NCI-H526 treated with DMSO at 0.1 percent for 48 hours (cell line): Measurements from ENCODE around the gene COL10A1.

ENCODE experiments used
- DNase-seq: peaks from one replicate; lab custom pipeline; 2025; lab: John Stamatoyannopoulos, UW

Gene COL10A1

DNA sequence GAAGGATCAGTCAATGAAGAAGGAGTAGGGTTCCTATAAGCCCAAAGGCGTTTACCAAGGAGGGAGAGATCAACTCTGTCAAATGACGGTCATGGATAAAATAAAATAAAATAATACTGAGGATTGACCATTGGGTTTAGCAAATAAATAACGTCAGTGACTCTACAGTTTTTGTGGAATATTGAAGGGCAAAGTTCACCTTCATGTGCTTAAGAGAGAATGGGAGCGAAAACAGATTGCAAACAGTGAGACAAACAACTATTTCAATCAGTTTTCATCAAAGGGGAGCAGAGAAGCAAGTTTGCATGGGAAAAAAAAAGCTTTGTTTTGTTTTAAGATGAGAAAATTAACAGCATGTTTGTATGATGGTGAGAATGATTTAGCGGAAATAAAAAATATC, 42.9 kb downstream of the COL10A1 start:
- no peak for DNase-seq

DNA sequence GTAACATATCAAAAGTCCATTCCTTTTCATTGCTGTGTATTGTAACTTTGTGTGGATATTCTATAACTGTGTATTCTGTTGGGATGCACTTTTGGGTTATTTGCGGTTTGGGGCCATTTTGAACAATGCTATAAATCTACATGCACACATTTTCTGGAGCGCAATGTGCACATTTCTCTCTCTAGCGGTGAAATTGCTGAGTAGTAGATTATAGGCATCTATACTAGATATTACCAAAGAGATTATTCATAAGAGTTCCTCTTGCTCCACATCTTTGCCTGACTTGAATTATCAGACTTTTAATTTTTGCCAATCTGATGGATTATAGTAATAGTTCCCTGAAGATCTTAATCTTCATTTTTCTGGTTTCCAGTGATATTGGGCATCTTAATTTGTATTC, 47.0 kb downstream of the COL10A1 start:
- DNase-seq: no peak

DNA sequence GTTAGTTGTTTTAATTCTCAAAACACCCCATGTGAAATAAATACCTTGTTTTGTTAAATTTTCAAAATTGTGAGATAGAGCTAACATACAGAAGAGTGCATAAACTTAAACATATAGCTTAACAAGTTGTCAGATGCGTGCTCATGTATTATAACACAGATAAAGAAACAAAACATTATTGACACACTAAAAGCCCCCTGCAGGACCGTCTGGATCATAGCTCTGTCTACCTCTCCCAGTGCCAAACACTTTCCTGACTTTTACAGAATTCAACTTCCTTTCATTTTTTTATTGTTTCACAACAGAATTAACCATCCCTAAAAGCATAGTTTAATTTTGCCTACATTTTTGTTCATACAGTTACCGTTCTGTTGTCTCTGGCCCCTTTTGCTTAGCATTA, 47.4 kb downstream of the COL10A1 start:
- DNase-seq: no peak

DNA sequence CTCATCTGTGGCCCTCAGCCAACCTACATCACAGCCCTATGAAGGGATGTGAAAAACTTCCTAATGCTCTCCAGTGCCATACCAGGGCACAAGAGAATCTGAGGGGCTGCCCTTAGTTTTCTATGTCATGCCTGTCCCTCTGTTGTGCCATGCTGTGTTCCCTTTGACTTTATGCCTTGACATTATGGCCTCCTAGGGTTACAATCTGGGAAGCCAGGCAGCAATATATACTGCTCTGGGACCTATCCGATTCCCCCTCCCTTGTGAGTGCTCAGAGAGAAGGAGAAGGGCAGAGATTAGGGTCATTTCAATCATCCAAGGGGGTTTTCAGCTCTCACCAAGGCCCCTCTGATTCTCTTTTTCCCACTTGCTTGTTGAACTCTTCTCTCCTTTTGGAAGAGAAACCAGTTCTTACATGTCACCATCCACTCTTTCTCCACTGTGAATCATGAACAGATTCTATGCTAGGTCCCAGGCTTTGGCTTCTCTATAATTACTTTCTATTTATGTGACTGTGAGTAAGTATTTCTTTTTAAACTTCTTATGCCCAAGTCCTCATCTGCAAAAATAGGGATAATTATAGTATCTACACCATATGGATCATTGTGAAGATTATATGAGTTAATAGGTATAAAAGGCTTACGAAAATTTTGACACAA, 51.1 kb downstream of the COL10A1 start:
- no peak for DNase-seq

DNA sequence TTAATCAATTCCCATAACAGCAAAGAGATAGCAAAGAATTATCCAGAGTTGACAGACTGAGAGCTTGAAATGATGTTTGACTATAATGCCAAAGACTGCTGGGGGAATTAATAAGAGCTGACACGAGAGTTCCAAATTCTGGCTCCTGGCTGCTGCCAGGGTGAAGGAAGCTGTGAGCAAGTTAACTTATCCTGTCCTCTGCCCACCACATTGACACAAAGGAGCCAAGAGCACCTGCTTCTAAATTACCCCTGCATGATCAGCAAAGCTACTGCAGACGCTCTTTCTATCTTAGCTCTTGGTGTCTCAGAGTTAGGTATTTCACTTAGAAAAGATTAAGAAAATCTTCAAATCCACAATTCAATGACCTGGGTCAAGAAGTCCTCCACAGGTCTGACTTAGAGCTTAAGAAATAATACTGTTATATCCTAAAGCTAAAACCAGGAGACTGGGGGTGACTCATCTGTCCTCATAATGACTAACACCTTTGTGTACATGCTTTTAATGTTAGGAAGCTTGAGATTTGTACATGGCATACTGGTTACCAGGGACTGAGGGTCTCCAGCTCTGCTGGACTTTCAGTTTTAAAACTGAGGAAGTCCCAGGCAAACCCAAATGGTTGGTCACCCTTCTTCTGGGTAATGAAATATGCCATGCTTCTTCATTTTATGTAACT, 52.0 kb downstream of the COL10A1 start:
- no peak for DNase-seq

DNA sequence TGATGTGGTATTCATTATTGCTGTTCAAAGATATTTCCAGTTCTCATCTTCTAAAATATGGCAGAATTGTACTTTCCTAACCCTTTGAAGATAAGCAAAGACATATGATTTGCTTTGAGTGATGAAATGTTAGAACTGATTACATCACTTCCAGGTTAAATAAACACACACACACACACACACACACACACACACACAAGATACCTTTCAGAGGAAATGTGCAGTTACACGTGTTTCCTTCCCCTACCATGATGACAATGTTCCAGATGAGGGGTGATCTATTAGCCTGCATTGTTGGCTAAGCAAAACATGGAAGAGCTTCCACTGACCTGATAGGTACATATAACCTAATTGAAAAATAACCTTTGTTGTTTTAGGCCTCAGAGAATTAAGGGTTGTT, 53.6 kb downstream of the COL10A1 start:
- no peak for DNase-seq

DNA sequence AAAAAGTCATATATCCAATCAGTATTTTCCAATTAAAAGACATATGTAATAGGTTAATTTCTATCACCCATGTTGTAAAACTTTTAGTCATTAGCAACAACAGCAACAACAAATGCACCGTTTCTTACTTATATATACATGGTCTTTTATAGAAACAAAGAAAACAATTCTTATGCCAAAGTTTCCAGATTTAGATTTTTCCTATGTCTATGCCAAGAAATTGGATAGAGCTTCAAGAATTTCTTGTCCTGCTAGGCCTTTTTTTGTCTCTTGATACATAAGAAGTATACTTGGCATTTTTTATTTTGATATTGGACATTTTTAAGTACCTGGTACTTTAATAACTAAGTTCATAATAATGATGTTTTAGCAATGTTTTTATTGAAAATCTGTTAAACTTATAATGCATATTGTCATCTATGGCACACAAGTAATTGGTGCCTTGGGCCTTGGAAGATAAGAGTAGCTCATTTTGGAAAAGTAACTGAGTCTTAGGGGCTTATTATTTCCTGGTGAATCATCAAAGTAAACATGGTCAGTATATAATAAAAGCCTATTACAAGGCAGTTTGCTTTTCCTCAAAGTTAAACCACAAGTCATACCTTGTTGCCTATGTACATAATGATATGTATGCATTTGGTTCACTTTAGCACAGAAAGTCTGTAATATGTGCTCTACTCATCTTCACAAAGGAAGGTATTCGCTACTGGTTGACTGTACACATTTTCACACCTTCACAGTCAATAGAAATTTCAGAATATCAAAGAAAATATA, 55.1 kb downstream of the COL10A1 start:
- no peak for DNase-seq

DNA sequence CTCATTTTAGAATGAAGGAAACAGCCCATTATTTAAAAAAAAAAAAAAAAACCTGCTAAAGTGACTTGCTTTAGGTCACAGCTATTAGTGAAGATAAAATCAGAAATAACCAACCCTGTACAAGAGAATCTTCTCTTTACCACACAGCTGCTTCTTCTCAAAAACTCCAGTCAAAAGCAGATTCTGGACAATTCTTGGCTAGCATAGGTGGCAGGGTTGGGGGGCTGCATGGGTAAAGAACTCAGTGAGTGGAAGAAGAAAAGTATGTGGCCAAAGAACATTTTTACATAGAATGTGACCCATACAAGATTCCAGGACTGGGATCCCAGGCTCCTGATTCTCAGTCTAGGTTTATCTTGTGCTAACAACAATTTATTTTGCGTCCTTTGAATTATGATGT, 55.8 kb downstream of the COL10A1 start:
- no peak for DNase-seq
